Liver (tissue), 9 donors: ENCODE results near the gene SUSD4. TPM values are rescaled to one million over a fixed set of nuclear protein-coding genes. Genes with fewer than 3 reads are reported as not detected.

Experiments used
- DNase-seq: peaks from one replicate; pipeline ENCODE4 v3.0.0-alpha.2; 2017; ENCODE audit warnings: low spot score
- H3K27ac ChIP-seq, 2 donors: one replicate each; pipeline ENCODE4 v1.7.0; 2013; ENCODE audit warnings: inconsistent platforms in 2 of 2, low read length in 2 of 2, control low read depth in 1 of 2, low read depth in 1 of 2, mild to moderate bottlenecking in 1 of 2
- H3K27me3 ChIP-seq, 4 donors: one replicate each; pipeline versions ENCODE4 v1.6.1 to v1.7.0; 2013; ENCODE audit warnings: low read length in 3 of 4, inconsistent platforms in 1 of 4, mild to moderate bottlenecking in 1 of 4, moderate library complexity in 1 of 4; ENCODE audit not compliant: control insufficient read depth in 4 of 4, insufficient read depth in 4 of 4
- H3K36me3 ChIP-seq, 4 donors: one replicate each; pipeline versions ENCODE4 v1.6.1 to v1.7.0; 2013; ENCODE audit warnings: low read length in 3 of 4, mild to moderate bottlenecking in 3 of 4, low read depth in 1 of 4, moderate library complexity in 1 of 4; ENCODE audit not compliant: control insufficient read depth in 4 of 4, insufficient read depth in 3 of 4
- H3K4me1 ChIP-seq, 4 donors: one replicate each; pipeline versions ENCODE4 v1.6.1 to v1.7.0; 2013; ENCODE audit warnings: low read length in 3 of 4, mild to moderate bottlenecking in 3 of 4, moderate library complexity in 1 of 4; ENCODE audit not compliant: control insufficient read depth in 4 of 4, insufficient read depth in 4 of 4
- H3K4me3 ChIP-seq, 3 donors: one replicate each; pipeline versions ENCODE4 v1.6.1 to v1.7.0; 2013; ENCODE audit warnings: low read length in 3 of 3, control low read depth in 1 of 3, low read depth in 1 of 3, mild to moderate bottlenecking in 1 of 3
- H3K9ac ChIP-seq, 2 donors: one replicate each; pipeline ENCODE4 v1.7.0; 2013; ENCODE audit warnings: low read length in 2 of 2, mild to moderate bottlenecking in 2 of 2, moderate library complexity in 2 of 2, control low read depth in 1 of 2, low read depth in 1 of 2
- H3K9me3 ChIP-seq, 4 donors: one replicate each; pipeline versions ENCODE4 v1.6.1 to v1.7.0; 2013; ENCODE audit warnings: low read length in 3 of 4; ENCODE audit not compliant: control insufficient read depth in 4 of 4
- CTCF ChIP-seq: fragments of 150-350 bp; IDR thresholded peaks from 2 replicates; pipeline ENCODE4 v1.5.1; 2017; ENCODE audit warnings: improper control_type of control experiment, low read depth, low read length; ENCODE audit not compliant: missing input control
- EGR1 ChIP-seq, 2 donors: IDR thresholded peaks; 2 replicates each; pipeline ENCODE4 v1.6.1; 2016 to 2018; ENCODE audit warnings: antibody characterized with exemption in 2 of 2, low read depth in 2 of 2
- FOXA1 ChIP-seq: IDR thresholded peaks from 2 replicates; pipeline ENCODE4 v1.6.1; 2016; ENCODE audit warnings: antibody characterized with exemption
- FOXA2 ChIP-seq: IDR thresholded peaks from 2 replicates; pipeline ENCODE4 v1.6.1; 2016; ENCODE audit warnings: antibody characterized with exemption
- GABPA ChIP-seq, 2 donors: IDR thresholded peaks in 1 of 2; conservative IDR thresholded peaks in 1 of 2; 2 replicates each; pipeline ENCODE4 v1.6.1; 2016; ENCODE audit warnings: antibody characterized with exemption in 2 of 2, mild to moderate bottlenecking in 1 of 2, moderate library complexity in 1 of 2
- HNF4A ChIP-seq, 2 donors: conservative IDR thresholded peaks; 2 replicates each; pipeline ENCODE4 v1.6.1; 2016; ENCODE audit warnings: antibody characterized with exemption in 2 of 2, mild to moderate bottlenecking in 2 of 2
- HNF4G ChIP-seq: IDR thresholded peaks from 2 replicates; pipeline ENCODE4 v1.6.1; 2016; ENCODE audit warnings: antibody characterized with exemption
- JUND ChIP-seq, 2 donors: IDR thresholded peaks; 2 replicates each; pipeline ENCODE4 v1.6.1; 2016; ENCODE audit warnings: antibody characterized with exemption in 2 of 2
- NR2F2 ChIP-seq: IDR thresholded peaks from 2 replicates; pipeline ENCODE4 v1.6.1; 2016; ENCODE audit warnings: antibody characterized with exemption
- RAD21 ChIP-seq, 2 donors: IDR thresholded peaks; 2 replicates each; pipeline ENCODE4 v1.6.1; 2016; ENCODE audit warnings: antibody characterized with exemption in 2 of 2, mild to moderate bottlenecking in 2 of 2
- REST ChIP-seq: IDR thresholded peaks from 2 replicates; pipeline ENCODE4 v1.6.1; 2016; ENCODE audit warnings: antibody characterized with exemption, mild to moderate bottlenecking
- RXRA ChIP-seq, 2 donors: IDR thresholded peaks; 2 replicates each; pipeline ENCODE4 v1.6.1; 2017 to 2018; ENCODE audit warnings: antibody characterized with exemption in 2 of 2, mild to moderate bottlenecking in 1 of 2
- SP1 ChIP-seq: IDR thresholded peaks from 2 replicates; pipeline ENCODE4 v1.6.1; 2018; ENCODE audit warnings: antibody characterized with exemption, mild to moderate bottlenecking
- TAF1 ChIP-seq: conservative IDR thresholded peaks from 2 replicates; pipeline ENCODE4 v1.6.1; 2016; ENCODE audit warnings: antibody characterized with exemption, mild to moderate bottlenecking
- YY1 ChIP-seq: IDR thresholded peaks from 2 replicates; pipeline ENCODE4 v1.6.1; 2016; ENCODE audit warnings: antibody characterized with exemption, mild to moderate bottlenecking
- ZBTB33 ChIP-seq: IDR thresholded peaks from 2 replicates; pipeline ENCODE4 v1.6.1; 2016; ENCODE audit warnings: antibody characterized with exemption
- WGBS: extraction: QIAGEN DNeasy Blood & Tissue Kit; methylation state at CpG from one replicate; pipeline ENCODE4 v1.1.7; 2013; 5-methylcytosine and 5-hydroxymethylcytosine counted together
- polyA plus RNA-seq, 2 donors: library from polyadenylated mRNA; stranded (reverse) in 1 of 2; unstranded in 1 of 2; fragments of 200-250 nt in 1 of 2; fragments of >200 nt in 1 of 2; fragmentation: Nextera tagmentation in 1 of 2; extraction: Ambion mirVana in 1 of 2; gene quantifications; one replicate each; pipeline versions ENCODE4 v1.2.1 to v1.2.3, GENCODE V29; 2013 to 2015
- total RNA-seq, 2 donors: library from RNA; depleted of rRNA; stranded (reverse); fragments of >200 nt; gene quantifications; one replicate each; pipeline ENCODE4 v1.2.3, GENCODE V29; 2014
- TF ChIP-seq, protein P1 (sequence below): IDR thresholded peaks from 2 replicates; pipeline ENCODE4 v1.6.1; 2016; ENCODE audit warnings: antibody characterized with exemption
- TF ChIP-seq, protein P2 (sequence below): IDR thresholded peaks from 2 replicates; pipeline ENCODE4 v1.6.1; 2016; ENCODE audit warnings: antibody characterized with exemption
- donor health status: healthy.
- donor health status: healthy.
- donor health status: healthy.
- donor health status: healthy.
- donor health status: healthy.

Gene SUSD4
- total and polyA plus RNA-seq, 4 donors = 1.1 to 3.8 (median 1.8) TPM

DNA sequence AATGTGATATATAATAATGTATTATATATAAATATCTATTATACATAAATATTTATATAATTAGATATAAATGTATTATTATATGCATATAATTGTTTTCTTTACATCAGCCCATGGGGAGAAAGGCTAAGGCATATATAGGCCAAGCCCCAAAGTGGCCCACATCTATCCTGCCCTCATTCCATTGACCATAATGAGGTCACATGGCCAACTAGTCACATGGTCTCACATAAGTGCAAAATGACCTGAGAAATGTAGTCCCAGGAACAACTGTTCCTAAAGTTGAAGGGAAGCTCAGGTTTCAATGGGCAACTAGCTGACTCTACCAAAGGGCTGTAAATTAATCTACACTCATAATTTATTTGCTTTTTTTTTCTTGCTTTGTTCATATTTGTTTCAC lies 14.8 kb upstream of the SUSD4 start (continued):
- TF ChIP-seq, protein P1, sequence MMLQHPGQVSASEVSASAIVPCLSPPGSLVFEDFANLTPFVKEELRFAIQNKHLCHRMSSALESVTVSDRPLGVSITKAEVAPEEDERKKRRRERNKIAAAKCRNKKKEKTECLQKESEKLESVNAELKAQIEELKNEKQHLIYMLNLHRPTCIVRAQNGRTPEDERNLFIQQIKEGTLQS = no peak
- no peak for TF ChIP-seq FOXA2

- whole genome bisulfite sequencing = 79% methylated on average over 4 of the region's 4 CpGs
Observed at GRCh38 chr1:223374064-223374610, 10.2 kb upstream of the SUSD4 start.

More at GRCh38 chr1:223374064-223374610, 10.2 kb upstream of the SUSD4 start:
- Histone ChIP-seq H3K27me3 (no peaks in the 10 kb centered on the region), H3K9ac (no peak overlapping the region), H3K4me1 (no peaks in the 10 kb centered on the region), H3K4me3 (no peak overlapping the region), H3K36me3 (peaks cover 0 to 1% (median 0%) of the 10 kb centered on the region in 4 donors), H3K27ac (no peak overlapping the region), H3K9me3 (peaks cover 2 to 8% (median 4%) of the 10 kb centered on the region in 4 donors)
- DNase-seq = no peak
- TF ChIP-seq HNF4A (conservative IDR thresholded peaks at IDR 0.05) (no peak), TAF1 (no peak), REST (no peak), FOXA1 (no peak), NR2F2 (no peak), JUND (IDR thresholded peaks at IDR 0.05) (no peak), RXRA (IDR thresholded peaks at IDR 0.05) (no peak), HNF4G (no peak), ZBTB33 (no peak), CTCF (no peak), SP1 (no peak), FOXA2 (no peak), RAD21 (IDR thresholded peaks at IDR 0.05) (no peak), GABPA (IDR thresholded peaks at IDR 0.05 in 1 of 2, conservative IDR thresholded peaks at IDR 0.05 in 1 of 2) (no peak), EGR1 (IDR thresholded peaks at IDR 0.05; ENCODE audit: low read depth in 2 of 2) (no peak), YY1 (no peak)
- TF ChIP-seq, protein P1 = no peak
- TF ChIP-seq, protein P2, sequence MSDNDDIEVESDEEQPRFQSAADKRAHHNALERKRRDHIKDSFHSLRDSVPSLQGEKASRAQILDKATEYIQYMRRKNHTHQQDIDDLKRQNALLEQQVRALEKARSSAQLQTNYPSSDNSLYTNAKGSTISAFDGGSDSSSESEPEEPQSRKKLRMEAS = no peak
